Fibroblast of lung (primary cell): ENCODE measurements around the gene INPP4A.

Source experiments
- CTCF ChIP-seq, 2 donors: IDR thresholded peaks in 1 of 2; conservative IDR thresholded peaks in 1 of 2; 1 replicate in 1 of 2; 2 replicates in 1 of 2; pipeline ENCODE4 v1.5.1; 2011 to 2012; ENCODE audit warnings: low read length in 2 of 2, control low read depth in 1 of 2, inconsistent platforms in 1 of 2, low read depth in 1 of 2, mild to moderate bottlenecking in 1 of 2
- EZH2 ChIP-seq: IDR thresholded peaks from 2 replicates; pipeline ENCODE4 v1.5.1; 2012; ENCODE audit warnings: low read length, control low read depth, mild to moderate bottlenecking; ENCODE audit errors: missing control alignments

- TF ChIP-seq CTCF (conservative IDR thresholded peaks at IDR 0.05 in 1 of 2, IDR thresholded peaks at IDR 0.05 in 1 of 2; ENCODE audit: low read depth in 1 of 2, low read length in 2 of 2) (no peak), EZH2 (no peak)
Measured at GRCh38 chr2:98434492-98434891, 10.2 kb upstream of the INPP4A start.
